HCT116 (cell line): ENCODE data around the gene SERPINH1. TPM values are rescaled to one million over a fixed set of nuclear protein-coding genes. Genes with fewer than 3 reads are reported as not detected.

Source experiments
- ATAC-seq: fragments of 200-7000 bp; cut with Tn5 transposase; 2 replicates; pipeline ENCODE4 v1.9.1; 2020; ENCODE audit warnings: mild to moderate bottlenecking, moderate library complexity
- BruUV-seq: library from RNA; stranded (reverse); fragments of 400-500 nt; replicated peaks from 2 replicates; lab custom pipeline; 2021; lab: Mats Ljungman, UMichigan
- CTCF ChIA-PET: fragments of 300-600 bp; sonication (Branson Sonifier 250); formaldehyde crosslinking; loops from one replicate; lab custom pipeline; 2021; ENCODE audit warnings: antibody characterized with exemption; lab: Charles Lee
- POLR2A ChIA-PET: fragments of 300-600, 350-600 bp; sonication (Branson Sonifier 250); formaldehyde crosslinking; loops from one replicate; lab custom pipeline; 2021; ENCODE audit warnings: antibody characterized with exemption; lab: Charles Lee
- RAD21 ChIA-PET, 2 experiments: fragments of 300-600 bp; sonication (Branson Sonifier 250); formaldehyde crosslinking; loops; one replicate each; lab custom pipeline; 2023; ENCODE audit warnings: low total read pairs in 2 of 2; ENCODE audit not compliant: uncharacterized antibody in 2 of 2, unreplicated experiment in 2 of 2, low non-redundant PET in 1 of 2; lab: Charles Lee
- DNase-seq: peaks from one replicate; pipeline ENCODE4 v3.0.0-alpha.2; 2010; ENCODE audit warnings: low read depth, low spot score
- H2AFZ ChIP-seq: fragments of 200-600 bp; shearing (Covaris generic), sonication (generic); 2 replicates; pipeline ENCODE4 v1.6.1; 2017; ENCODE audit warnings: low read depth, mixed run types, mixed read lengths, antibody characterized with exemption, low read length; ENCODE audit not compliant: poor library complexity, severe bottlenecking
- H3K27ac ChIP-seq: 2 replicates; pipeline ENCODE4 v1.5.1; 2012; ENCODE audit warnings: low read depth, low read length
- H3K27me3 ChIP-seq: fragments of 200-600 bp; sonication (generic); 2 replicates; pipeline ENCODE4 v1.6.1; 2016; ENCODE audit warnings: mixed run types, low read length, mixed read lengths; ENCODE audit not compliant: insufficient read depth
- H3K36me3 ChIP-seq, 2 experiments: fragments of 200-500 bp in 1 of 2; fragments of 200-600 bp in 1 of 2; sonication (Bioruptor generic) in 1 of 2; sonication (generic) in 1 of 2; 2 replicates each; pipeline versions ENCODE4 v1.5.1 to v1.6.1; 2014 to 2016; ENCODE audit warnings: low read length in 2 of 2, inconsistent platforms in 1 of 2, mixed read lengths in 1 of 2, mixed run types in 1 of 2; ENCODE audit not compliant: insufficient read depth in 2 of 2, control insufficient read depth in 1 of 2
- H3K4me1 ChIP-seq, 2 experiments: fragments of 200-600 bp in 1 of 2; sonication (generic) in 1 of 2; 2 replicates each; pipeline versions ENCODE4 v1.5.1 to v1.6.1; 2012 to 2017; ENCODE audit warnings: low read length in 2 of 2, inconsistent platforms in 1 of 2, mild to moderate bottlenecking in 1 of 2, mixed read lengths in 1 of 2, mixed run types in 1 of 2, moderate library complexity in 1 of 2; ENCODE audit not compliant: insufficient read depth in 2 of 2, control insufficient read depth in 1 of 2
- H3K4me2 ChIP-seq: fragments of 200-600 bp; sonication (generic); 2 replicates; pipeline ENCODE4 v1.6.1; 2017; ENCODE audit warnings: mixed run types, low read length, mixed read lengths
- H3K4me3 ChIP-seq, 2 experiments: fragments of 200-600 bp in 1 of 2; sonication (generic) in 1 of 2; replicated peaks in 1 of 2; 2 replicates each; pipeline ENCODE4 v1.5.1; 2011 to 2016; ENCODE audit warnings: low read length in 2 of 2, control low read depth in 1 of 2, low read depth in 1 of 2, mild to moderate bottlenecking in 1 of 2, mixed read lengths in 1 of 2, mixed run types in 1 of 2
- H3K79me2 ChIP-seq: fragments of 200-600 bp; sonication (generic); 2 replicates; pipeline ENCODE4 v1.6.1; 2017; ENCODE audit warnings: mild to moderate bottlenecking, mixed run types, low read length, moderate library complexity, mixed read lengths; ENCODE audit not compliant: insufficient read depth
- H3K9ac ChIP-seq: fragments of 200-600 bp; sonication (generic); 2 replicates; pipeline ENCODE4 v1.6.1; 2016; ENCODE audit warnings: low read length, mixed read lengths
- H3K9me2 ChIP-seq: fragments of 200-600 bp; sonication (generic), shearing (Covaris generic); 2 replicates; pipeline ENCODE4 v1.6.1; 2017; ENCODE audit warnings: mixed run types, mild to moderate bottlenecking, moderate library complexity; ENCODE audit not compliant: insufficient read depth
- H3K9me3 ChIP-seq, 2 experiments: fragments of 200-500 bp in 1 of 2; fragments of 200-600 bp in 1 of 2; sonication (Bioruptor generic) in 1 of 2; sonication (generic) in 1 of 2; 2 replicates each; pipeline ENCODE4 v1.6.1; 2014 to 2017; ENCODE audit warnings: low read length in 2 of 2, mixed read lengths in 2 of 2, inconsistent platforms in 1 of 2, low read depth in 1 of 2, mild to moderate bottlenecking in 1 of 2, mixed run types in 1 of 2, moderate library complexity in 1 of 2; ENCODE audit not compliant: control insufficient read depth in 1 of 2, insufficient read depth in 1 of 2
- H4K20me1 ChIP-seq: fragments of 200-600 bp; sonication (generic), shearing (Covaris generic); 2 replicates; pipeline ENCODE4 v1.6.1; 2017; ENCODE audit warnings: mixed run types, mild to moderate bottlenecking, moderate library complexity; ENCODE audit not compliant: insufficient read depth
- ATF3 ChIP-seq: IDR thresholded peaks from 2 replicates; pipeline ENCODE4 v1.6.1; 2012
- EGR1 ChIP-seq: IDR thresholded peaks from 2 replicates; pipeline ENCODE4 v1.6.1; 2012; ENCODE audit warnings: low read depth
- JUND ChIP-seq: IDR thresholded peaks from 2 replicates; pipeline ENCODE4 v1.6.1; 2012
- POLR2A ChIP-seq: IDR thresholded peaks from 2 replicates; pipeline ENCODE4 v1.7.0; 2011; ENCODE audit warnings: borderline replicate concordance; ENCODE audit not compliant: insufficient read depth, insufficient read length; ENCODE audit errors: extremely low read depth
- POLR2AphosphoS5 ChIP-seq: IDR thresholded peaks from 2 replicates; pipeline ENCODE4 v1.6.1; 2011; ENCODE audit warnings: mild to moderate bottlenecking, low read depth, low read length, moderate library complexity
- REST ChIP-seq: IDR thresholded peaks from 2 replicates; pipeline ENCODE4 v1.6.1; 2012; ENCODE audit warnings: low read depth
- SP1 ChIP-seq: IDR thresholded peaks from 2 replicates; pipeline ENCODE4 v1.6.1; 2012; ENCODE audit warnings: low read depth
- SRF ChIP-seq: IDR thresholded peaks from 2 replicates; pipeline ENCODE4 v1.6.1; 2012; ENCODE audit warnings: low read depth
- ZBTB33 ChIP-seq: IDR thresholded peaks from 2 replicates; pipeline ENCODE4 v1.6.1; 2011; ENCODE audit warnings: mild to moderate bottlenecking, low read length, moderate library complexity; ENCODE audit not compliant: insufficient replicate concordance; ENCODE audit errors: extremely low read depth
- ZFX ChIP-seq: fragments of 450-650 bp; IDR thresholded peaks from 2 replicates; pipeline ENCODE4 v1.6.1; 2017
- intact Hi-C: fragments of 100-400 bp; cut with micrococcal nuclease; formaldehyde crosslinking; loops from 2 replicates; pipeline ENCODE4 v1.10.0; 2022
- total RNA-seq: library from RNA; stranded (reverse); gene quantifications from one replicate; pipeline ENCODE4 v1.2.1, GENCODE V29; 2021; ENCODE audit not compliant: unreplicated experiment

The SERPINH1 gene
- total RNA-seq, 1 experiment from 2014 or later: 84.9 TPM

GRCh38 chr11:75576017-75576416 lies 14.0 kb downstream of the SERPINH1 start:
- Histone ChIP-seq H3K9ac (no peak overlapping the region), H4K20me1 (no peaks in the 10 kb centered on the region), H3K79me2 (no peaks in the 10 kb centered on the region), H3K27ac (no peak overlapping the region), H3K27me3 (peaks cover 4% of the 10 kb centered on the region; the same call in 1 of the 2 replicates), H3K36me3 (peaks cover 11 to 12% of the 10 kb centered on the region in 2 experiments; a peak in 3 of 4 replicates), H3K4me2 (no peak overlapping the region), H2AFZ (no peak overlapping the region), H3K4me3 (no peak overlapping the region), H3K4me1 (peaks cover 0 to 4% of the 10 kb centered on the region in 2 experiments; a peak in 1 of 4 replicates), H3K9me2 (no peaks in the 10 kb centered on the region), H3K9me3 (no peaks in the 10 kb centered on the region)
- intact Hi-C loops: loop anchor here (2.0 kb wide), 1 partner anchor 131 kb away; no protein-coding TSS in a partner anchor
- POLR2A ChIA-PET: interaction anchor here (0.9 to 2.0 kb wide), 2 partner anchors 11 to 13 kb away, joined by 4 to 5 read pairs; no protein-coding TSS in a partner anchor
- CTCF ChIA-PET: interaction anchor here (0.7 to 2.5 kb wide), 5 partner anchors 12 to 47 kb away, joined by 3 to 13 read pairs (median 3); no protein-coding TSS in a partner anchor
- TF ChIP-seq POLR2AphosphoS5 (no peak), EGR1 (no peak), ZBTB33 (no peak), SRF (no peak), ZFX (no peak), JUND (no peak), POLR2A (no peak), REST (no peak), SP1 (no peak), ATF3 (no peak)
- BruUV-seq: no TSS peak
- ATAC-seq: no peak
- DNase-seq: no peak
- RAD21 ChIA-PET: interaction anchor here in 1 of 2 experiments (0.6 kb wide), 1 partner anchor 209 kb away, joined by 3 read pairs; no protein-coding TSS in a partner anchor
